OCI-LY3 (cell line): Measurements from ENCODE around the gene TTC7B.
"Not testable (repeated sequence)": the region's sequence is repeated elsewhere in the genome, so short reads cannot be mapped to it uniquely, and the experiment has no call there.

Source experiments
- CTCF ChIP-seq: fragments of 200-600, 300-600 bp; sonication (generic); IDR thresholded peaks from 2 replicates; pipeline ENCODE4 v1.5.1; 2014; ENCODE audit warnings: antibody characterized with exemption, low read length, low read depth
- EZH2phosphoT487 ChIP-seq: fragments of 200-600 bp; shearing (Covaris generic); IDR thresholded peaks from 2 replicates; pipeline ENCODE4 v1.6.1; 2018; ENCODE audit warnings: antibody characterized with exemption, mixed run types, low read depth

GRCh38 chr14:90823542-90823941, 7.3 kb upstream of the TTC7B start:
- TF ChIP-seq CTCF, EZH2phosphoT487: not testable (repeated sequence)
